ENCODE data around the gene PGAP3.

Gene PGAP3

GRCh38 chr17:39655105-39655504, 32.8 kb downstream of the PGAP3 start:
- no peak for DNase-seq

- DNase-seq: peak; percentile 9
Measured at GRCh38 chr17:39653662-39654331, 34.1 kb downstream of the PGAP3 start.

- DNase-seq: no peak
Measured at GRCh38 chr17:39653316-39653661, 34.6 kb downstream of the PGAP3 start.

GRCh38 chr17:39652587-39653315, 35.1 kb downstream of the PGAP3 start:
- DNase-seq: no peak

GRCh38 chr17:39651923-39652586, 35.8 kb downstream of the PGAP3 start:
- DNase-seq: no peak

GRCh38 chr17:39650121-39650579, 37.7 kb downstream of the PGAP3 start:
- no peak for DNase-seq

- no peak for DNase-seq
Measured at GRCh38 chr17:39648616-39649366, 39.1 kb downstream of the PGAP3 start.

- no peak for DNase-seq
Measured at GRCh38 chr17:39647256-39647655, 40.6 kb downstream of the PGAP3 start.

- no peak for DNase-seq
Measured at GRCh38 chr17:39643271-39643670, 44.6 kb downstream of the PGAP3 start.

GRCh38 chr17:39642291-39643074, 45.4 kb downstream of the PGAP3 start:
- DNase-seq: no peak

GRCh38 chr17:39641883-39642282, 46.0 kb downstream of the PGAP3 start:
- no peak for DNase-seq

- no peak for DNase-seq
Measured at GRCh38 chr17:39641097-39641496, 46.8 kb downstream of the PGAP3 start.

- DNase-seq: no peak
Measured at GRCh38 chr17:39640591-39641031, 47.2 kb downstream of the PGAP3 start.

- no peak for DNase-seq
Measured at GRCh38 chr17:39639566-39640458, 48.0 kb downstream of the PGAP3 start.

- no peak for DNase-seq
Measured at GRCh38 chr17:39639043-39639442, 48.8 kb downstream of the PGAP3 start.

GRCh38 chr17:39638317-39638716, 49.5 kb downstream of the PGAP3 start:
- DNase-seq: no peak

- DNase-seq: peak; percentile 68
Measured at GRCh38 chr17:39636927-39637736, 50.7 kb downstream of the PGAP3 start, which contains the start of gene STARD3. TSS of gene STARD3 (plus strand) at chr17:39637144. CDS start at chr17:39653532, 16,388 bp downstream.

- DNase-seq: no peak
Measured at GRCh38 chr17:39636587-39636926, 51.3 kb downstream of the PGAP3 start.

- DNase-seq: no peak
Measured at GRCh38 chr17:39635614-39636176, 52.2 kb downstream of the PGAP3 start.

- DNase-seq: peak; percentile 67
Measured at GRCh38 chr17:39634384-39634871, 53.4 kb downstream of the PGAP3 start.

Data from NCI-H1092 treated with DMSO at 0.1 percent for 48 hours (cell line).